Stimulated activated naive CD8-positive, alpha-beta T cell treated with anti-CD3 and anti-CD28 coated beads, Interleukin-15, amount 100 ng/mL, for 72 hours (primary cell): ENCODE results near the gene EGFL8.

Experiments
- ATAC-seq: fragments of 150-1000 bp; cut with Tn5 transposase; 2 replicates; pipeline ENCODE4 v1.10.0; 2021; ENCODE audit warnings: mild to moderate bottlenecking, moderate library complexity
- DNase-seq, 2 donors: peaks; one replicate each; pipeline ENCODE4 v3.0.0; 2021 to 2022
- H3K27ac Mint-ChIP-seq, 2 donors: one replicate each; pipeline ENCODE4 v1.8.0; 2022; ENCODE audit warnings: mild to moderate bottlenecking in 2 of 2, mixed read lengths in 2 of 2, moderate library complexity in 2 of 2
- H3K27me3 Mint-ChIP-seq: one replicate; pipeline ENCODE4 v1.8.0; 2022; ENCODE audit warnings: mixed read lengths
- H3K4me1 Mint-ChIP-seq: one replicate; pipeline ENCODE4 v1.8.0; 2022; ENCODE audit warnings: mild to moderate bottlenecking, mixed read lengths
- H3K4me3 Mint-ChIP-seq, 2 donors: one replicate each; pipeline ENCODE4 v1.8.0; 2022; ENCODE audit warnings: mild to moderate bottlenecking in 2 of 2, mixed read lengths in 2 of 2, moderate library complexity in 1 of 2
- H3K9me3 Mint-ChIP-seq, 2 donors: one replicate each; pipeline ENCODE4 v1.8.0; 2022; ENCODE audit warnings: mixed read lengths in 2 of 2

EGFL8 gene

DNA sequence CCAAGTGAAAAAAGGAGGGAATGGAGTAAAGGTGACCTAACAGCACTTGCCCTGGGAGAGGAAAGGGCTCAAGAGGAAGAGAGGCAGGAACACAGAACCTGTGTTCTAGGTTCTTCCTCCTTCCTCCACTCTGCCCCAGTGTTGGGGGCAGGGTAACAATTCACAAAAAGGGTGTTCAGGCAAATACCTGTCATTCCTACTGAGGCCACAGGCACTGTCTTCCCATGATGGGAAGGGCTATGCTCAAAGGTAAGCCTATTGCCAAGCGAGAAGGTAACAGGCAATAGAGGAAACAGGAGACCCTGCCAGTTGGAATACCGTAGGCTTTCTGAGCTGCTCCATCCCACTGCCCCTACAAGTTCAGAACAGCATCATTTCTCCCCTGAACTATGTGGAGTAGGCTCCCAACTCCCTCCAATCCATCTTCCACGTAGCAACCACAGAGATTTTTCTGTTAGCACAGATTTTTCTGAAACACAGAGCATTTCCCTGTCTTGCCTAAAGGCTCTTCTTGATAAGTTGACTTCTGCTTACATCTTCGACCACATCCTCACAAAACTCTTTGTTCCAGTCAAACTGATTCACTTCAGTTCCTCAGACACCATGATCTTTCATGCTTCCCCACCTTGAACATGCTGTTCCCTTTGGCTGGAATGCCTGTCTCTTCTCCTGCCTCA lies 8.8 kb downstream of the EGFL8 start:
- ATAC-seq (no peak), DNase-seq (no peak)
- H3K9me3 Mint-ChIP-seq, result no peaks in the 10 kb centered on the region
- H3K4me3 Mint-ChIP-seq, result no peak overlapping the region
- no peaks in the 10 kb centered on the region for H3K27me3 Mint-ChIP-seq
- no peak overlapping the region for H3K27ac Mint-ChIP-seq
- peaks cover 47% of the 10 kb centered on the region for H3K4me1 Mint-ChIP-seq

- Mint-ChIP-seq H3K4me1 (peaks cover 56% of the 10 kb centered on the region), H3K9me3 (no peaks in the 10 kb centered on the region), H3K27ac (no peak overlapping the region), H3K4me3 (peak overlapping the region in 1 of 2 donors; percentile 68), H3K27me3 (no peaks in the 10 kb centered on the region)
- DNase-seq (no peak), ATAC-seq (no peak)
Measured at GRCh38 chr6:32174416-32174815, 10.0 kb downstream of the EGFL8 start.

DNA sequence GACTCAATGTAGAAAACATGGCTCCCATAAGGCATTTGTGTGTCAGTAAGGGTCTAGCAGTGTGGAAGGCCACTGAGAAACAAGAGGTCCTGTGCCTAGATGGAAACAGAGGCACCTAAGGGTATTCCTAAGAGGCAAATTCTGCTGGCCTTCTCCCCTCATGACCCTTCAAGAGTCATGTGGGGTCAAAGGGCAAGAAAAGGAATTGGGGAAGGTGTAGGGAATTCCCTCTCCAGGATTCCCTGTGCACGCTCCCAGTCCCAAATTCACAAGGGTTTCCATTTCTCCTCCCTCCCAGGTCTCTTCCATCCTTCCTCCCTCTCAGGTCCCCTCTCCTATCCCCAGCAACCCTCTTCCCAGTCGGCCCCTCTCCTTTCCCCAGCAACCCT lies 10.9 kb downstream of the EGFL8 start:
- H3K27me3 Mint-ChIP-seq, result no peaks in the 10 kb centered on the region
- peaks cover 65% of the 10 kb centered on the region for H3K4me1 Mint-ChIP-seq
- DNase-seq (no peak), ATAC-seq (no peak)
- H3K9me3 Mint-ChIP-seq, result no peaks in the 10 kb centered on the region
- H3K27ac Mint-ChIP-seq, result peak overlapping the region; percentile 47 to 51
- H3K4me3 Mint-ChIP-seq, result peak overlapping the region; percentile 86 to 94

DNA sequence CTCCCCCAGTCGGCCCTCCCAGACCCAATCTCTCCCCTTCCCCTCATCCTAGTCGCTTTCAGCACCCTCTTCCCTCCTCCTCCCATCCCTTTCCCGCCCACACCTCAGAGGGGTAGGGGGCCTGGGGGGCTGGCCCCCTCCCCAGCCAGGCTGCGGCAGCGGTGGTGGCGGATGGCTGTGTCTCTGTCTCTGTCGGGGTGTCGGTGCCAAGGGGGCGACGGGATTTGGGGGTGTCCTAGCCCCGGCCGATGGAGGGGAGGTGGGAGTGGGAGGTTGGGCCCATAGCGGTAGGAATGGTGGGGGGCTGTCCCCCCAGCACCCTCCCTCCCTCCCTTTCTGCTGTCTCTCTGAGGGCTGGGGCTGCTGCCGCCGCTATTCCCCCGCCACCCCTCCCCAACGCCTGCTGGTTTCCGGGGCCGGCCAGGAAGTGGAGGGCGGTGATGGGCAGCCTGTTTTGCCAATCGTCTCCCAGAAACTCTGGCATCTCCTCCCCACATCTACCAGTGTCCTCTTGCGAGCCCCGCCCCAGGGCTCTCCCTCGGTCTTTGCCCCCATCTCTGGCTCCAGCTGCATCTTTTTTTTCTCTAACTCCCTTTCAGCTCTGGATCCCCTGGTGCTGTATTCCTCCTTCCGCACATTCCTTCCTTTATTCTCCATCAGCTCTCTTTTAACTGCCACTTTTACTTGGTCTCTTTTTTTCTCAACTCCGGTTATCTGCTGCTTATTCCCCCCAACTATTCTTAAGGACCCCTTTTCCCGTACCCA lies 11.5 kb downstream of the EGFL8 start, which contains the start of gene AGPAT1:
TSS of gene AGPAT1 (minus strand) at position 374 of the 765 bp plus-strand sequence. CDS start 4,588 bp downstream, outside the sequence.
- H3K4me3 Mint-ChIP-seq, result peak within 1 kb of the TSS; percentile 86 to 94
- peak; percentile 64 for ATAC-seq

GRCh38 chr6:32176476-32177182 lies 12.2 kb downstream of the EGFL8 start:
- no peak for DNase-seq
- no peaks in the 10 kb centered on the region for H3K27me3 Mint-ChIP-seq
- peaks cover 71% of the 10 kb centered on the region for H3K4me1 Mint-ChIP-seq
- no peaks in the 10 kb centered on the region for H3K9me3 Mint-ChIP-seq
- H3K27ac Mint-ChIP-seq, result peak overlapping the region; percentile 96 to 98
- no peak for ATAC-seq
- peak overlapping the region; percentile 86 to 94 for H3K4me3 Mint-ChIP-seq

More for the DNA sequence above, 11.5 kb downstream of the EGFL8 start, which contains the start of gene AGPAT1:
- peaks cover 70% of the 10 kb centered on the region for H3K4me1 Mint-ChIP-seq
- H3K27ac Mint-ChIP-seq, result peak within 1 kb of the TSS; percentile 96 to 98
- DNase-seq, result peak; percentile 96 to 97
- H3K27me3 Mint-ChIP-seq, result no peaks in the 10 kb centered on the region
- no peaks in the 10 kb centered on the region for H3K9me3 Mint-ChIP-seq

DNA sequence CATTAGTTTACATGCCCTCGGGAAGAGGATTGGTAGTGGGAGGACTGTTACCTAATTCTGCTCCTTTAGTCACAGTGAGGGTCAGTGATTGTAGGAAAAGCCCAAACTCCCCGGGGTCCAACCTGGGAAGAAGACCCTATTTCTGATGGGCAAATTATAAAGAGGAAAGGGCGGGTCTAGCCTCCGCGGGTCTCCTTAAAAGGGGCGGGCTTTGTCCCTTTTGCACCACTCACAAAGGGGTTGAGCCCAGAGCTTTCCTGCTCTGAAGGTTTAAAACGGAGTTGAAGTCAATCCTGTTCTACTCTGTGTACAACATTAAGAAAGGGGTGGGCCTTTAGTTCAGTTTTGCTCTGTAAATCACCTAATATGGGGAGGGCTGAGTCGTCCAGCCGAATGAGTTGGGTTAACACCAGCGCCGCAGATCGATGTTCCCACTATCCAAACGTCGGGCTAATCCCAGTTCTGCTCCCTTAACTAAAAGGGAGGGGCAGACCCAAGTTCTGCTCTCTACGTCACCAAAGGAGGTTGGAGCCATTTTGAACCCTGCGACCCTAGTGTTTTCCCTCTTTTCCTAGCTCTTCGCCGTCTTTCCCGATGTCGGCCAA lies 12.9 kb downstream of the EGFL8 start:
- peak in 1 of 2 donors; percentile 52 for DNase-seq
- H3K27me3 Mint-ChIP-seq, result no peaks in the 10 kb centered on the region
- no peaks in the 10 kb centered on the region for H3K9me3 Mint-ChIP-seq
- H3K27ac Mint-ChIP-seq, result peak overlapping the region; percentile 96 to 98
- peaks cover 74% of the 10 kb centered on the region for H3K4me1 Mint-ChIP-seq
- H3K4me3 Mint-ChIP-seq, result peak overlapping the region; percentile 86 to 94
- peak; percentile 10 for ATAC-seq

- Mint-ChIP-seq H3K27me3 (no peaks in the 10 kb centered on the region), H3K4me3 (peak within 1 kb of the TSS; percentile 86 to 94), H3K27ac (peak within 1 kb of the TSS; percentile 96 to 98), H3K9me3 (no peaks in the 10 kb centered on the region), H3K4me1 (peaks cover 76% of the 10 kb centered on the region)
- ATAC-seq, result peak; percentile 89
- DNase-seq, result peak; percentile 93 to 96
Measured at GRCh38 chr6:32177788-32178546, 13.6 kb downstream of the EGFL8 start, which contains the start of gene RNF5. TSS of gene RNF5 (plus strand) at chr6:32178405. CDS start at chr6:32178512, 107 bp downstream.

DNA sequence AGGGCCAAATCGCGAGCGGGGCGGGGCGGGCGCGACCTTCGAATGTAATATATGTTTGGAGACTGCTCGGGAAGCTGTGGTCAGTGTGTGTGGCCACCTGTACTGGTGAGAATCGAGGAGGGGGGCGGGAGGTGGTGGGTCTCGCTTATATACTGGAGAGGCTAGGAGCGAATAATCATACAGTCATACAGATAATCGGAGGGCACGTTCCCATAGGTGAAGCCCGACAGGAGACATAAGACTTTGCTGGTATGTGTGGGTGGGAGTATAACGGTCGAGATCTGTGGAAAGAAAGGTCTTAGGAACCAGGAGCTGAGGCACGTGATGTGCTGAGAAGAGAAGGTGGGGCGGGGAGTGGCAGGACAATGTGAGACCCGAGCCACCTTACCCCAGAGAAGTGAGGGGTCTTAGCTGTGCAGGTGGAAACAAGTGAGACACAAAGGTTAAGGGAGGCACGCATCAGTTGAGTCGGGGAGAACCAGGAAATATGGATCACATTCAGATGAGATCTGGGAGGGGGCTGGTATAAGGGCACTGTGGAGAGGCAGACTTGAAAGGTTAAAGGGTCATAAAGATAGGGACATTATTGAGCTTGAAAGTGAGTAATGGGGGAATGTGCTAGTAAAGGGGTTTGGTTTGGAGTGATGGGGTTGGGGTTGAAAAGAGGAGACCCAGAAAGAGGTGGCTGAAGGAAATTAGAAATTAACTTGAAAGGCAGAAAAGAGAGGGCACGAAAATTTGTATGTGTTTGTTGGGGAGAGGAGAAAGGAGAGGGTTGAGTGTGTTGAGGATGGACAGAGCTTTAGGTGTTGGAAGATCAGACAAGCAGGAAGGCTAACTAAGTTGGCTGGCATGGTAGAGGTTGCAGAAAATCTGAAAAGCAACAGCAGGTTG lies 14.4 kb downstream of the EGFL8 start:
- H3K27ac Mint-ChIP-seq, result peak overlapping the region; percentile 85 to 98
- ATAC-seq (no peak), DNase-seq (no peak)
- peak overlapping the region; percentile 86 to 94 for H3K4me3 Mint-ChIP-seq
- peaks cover 74% of the 10 kb centered on the region for H3K4me1 Mint-ChIP-seq
- no peaks in the 10 kb centered on the region for H3K9me3 Mint-ChIP-seq
- H3K27me3 Mint-ChIP-seq, result no peaks in the 10 kb centered on the region

- no peaks in the 10 kb centered on the region for H3K9me3 Mint-ChIP-seq
- peak overlapping the region; percentile 86 to 94 for H3K4me3 Mint-ChIP-seq
- no peaks in the 10 kb centered on the region for H3K27me3 Mint-ChIP-seq
- no peak for DNase-seq
- ATAC-seq, result no peak
- peaks cover 69% of the 10 kb centered on the region for H3K4me1 Mint-ChIP-seq
- H3K27ac Mint-ChIP-seq, result peak overlapping the region in 1 of 2 donors; percentile 60
Measured at GRCh38 chr6:32179766-32180405, 15.5 kb downstream of the EGFL8 start.

GRCh38 chr6:32181148-32181702 lies 16.8 kb downstream of the EGFL8 start:
- DNase-seq (no peak), ATAC-seq (no peak)
- no peaks in the 10 kb centered on the region for H3K27me3 Mint-ChIP-seq
- peak overlapping the region in 1 of 2 donors; percentile 71 for H3K27ac Mint-ChIP-seq
- H3K4me1 Mint-ChIP-seq, result peaks cover 71% of the 10 kb centered on the region
- H3K9me3 Mint-ChIP-seq, result no peaks in the 10 kb centered on the region
- H3K4me3 Mint-ChIP-seq, result no peak overlapping the region

- H3K4me1 Mint-ChIP-seq, result peaks cover 71% of the 10 kb centered on the region
- H3K27me3 Mint-ChIP-seq, result no peaks in the 10 kb centered on the region
- no peaks in the 10 kb centered on the region for H3K9me3 Mint-ChIP-seq
- H3K4me3 Mint-ChIP-seq, result no peak overlapping the region
- DNase-seq, result no peak
- H3K27ac Mint-ChIP-seq, result no peak overlapping the region
- no peak for ATAC-seq
Measured at GRCh38 chr6:32181915-32182529, 17.6 kb downstream of the EGFL8 start.

GRCh38 chr6:32182555-32182981 lies 18.2 kb downstream of the EGFL8 start:
- DNase-seq (no peak), ATAC-seq (no peak)
- H3K27me3 Mint-ChIP-seq, result no peaks in the 10 kb centered on the region
- H3K9me3 Mint-ChIP-seq, result no peaks in the 10 kb centered on the region
- H3K4me3 Mint-ChIP-seq, result no peak overlapping the region
- H3K27ac Mint-ChIP-seq, result peak overlapping the region in 1 of 2 donors; percentile 23
- H3K4me1 Mint-ChIP-seq, result peaks cover 74% of the 10 kb centered on the region

GRCh38 chr6:32183030-32183429 lies 18.6 kb downstream of the EGFL8 start:
- no peak overlapping the region for H3K4me3 Mint-ChIP-seq
- no peak for DNase-seq
- H3K27me3 Mint-ChIP-seq, result no peaks in the 10 kb centered on the region
- H3K4me1 Mint-ChIP-seq, result peaks cover 79% of the 10 kb centered on the region
- no peak for ATAC-seq
- no peaks in the 10 kb centered on the region for H3K9me3 Mint-ChIP-seq
- H3K27ac Mint-ChIP-seq, result peak overlapping the region in 1 of 2 donors; percentile 50
